Upper lobe of right lung (tissue), 1 donor: ENCODE data around the gene RREB1. TPM values are rescaled to one million over a fixed set of nuclear protein-coding genes. Genes with fewer than 3 reads are reported as not detected.

ENCODE experiments used
- ATAC-seq: fragments of 200-7000 bp; cut with Tn5 transposase; one replicate; pipeline ENCODE4 v1.9.1; 2020; ENCODE audit warnings: mild to moderate bottlenecking, moderate library complexity
- DNase-seq: peaks from one replicate; pipeline ENCODE4 v3.0.0-alpha.2; 2020
- H3K27ac ChIP-seq: fragments of 200-600 bp; one replicate; pipeline ENCODE4 v1.8.0; 2022
- H3K27me3 ChIP-seq: fragments of 200-600 bp; one replicate; pipeline ENCODE4 v1.8.0; 2022; ENCODE audit warnings: mild to moderate bottlenecking
- H3K36me3 ChIP-seq: fragments of 200-600 bp; one replicate; pipeline ENCODE4 v1.8.0; 2022
- H3K4me1 ChIP-seq: fragments of 200-600 bp; one replicate; pipeline ENCODE4 v1.8.0; 2022
- H3K4me3 ChIP-seq: fragments of 200-600 bp; one replicate; pipeline ENCODE4 v1.8.0; 2022; ENCODE audit warnings: mild to moderate bottlenecking
- H3K9me3 ChIP-seq: fragments of 200-600 bp; one replicate; pipeline ENCODE4 v1.8.0; 2022
- intact Hi-C: fragments of 100-400 bp; cut with DNase I; formaldehyde crosslinking; loops from one replicate; pipeline ENCODE4 v1.11.0; 2022
- total RNA-seq: library from RNA; stranded (reverse); fragmentation: NEBNext Ultra II Directional; extraction: Animal tissue kit (Norgen Biotek cat#: 25700); gene quantifications from one replicate; pipeline ENCODE4 v1.2.1, GENCODE V29; 2021
- TF ChIP-seq, protein P1 (sequence below): fragments of 200-600 bp; IDR thresholded peaks from one replicate; pipeline ENCODE4 v1.8.0; 2022; ENCODE audit warnings: antibody characterized with exemption
- donor health status: DM: no; HTN: yes; CAD: no; lungs with severe emphysema.

Gene RREB1
- total RNA-seq, 1 donor from 2014 or later = 60.2 TPM

DNA sequence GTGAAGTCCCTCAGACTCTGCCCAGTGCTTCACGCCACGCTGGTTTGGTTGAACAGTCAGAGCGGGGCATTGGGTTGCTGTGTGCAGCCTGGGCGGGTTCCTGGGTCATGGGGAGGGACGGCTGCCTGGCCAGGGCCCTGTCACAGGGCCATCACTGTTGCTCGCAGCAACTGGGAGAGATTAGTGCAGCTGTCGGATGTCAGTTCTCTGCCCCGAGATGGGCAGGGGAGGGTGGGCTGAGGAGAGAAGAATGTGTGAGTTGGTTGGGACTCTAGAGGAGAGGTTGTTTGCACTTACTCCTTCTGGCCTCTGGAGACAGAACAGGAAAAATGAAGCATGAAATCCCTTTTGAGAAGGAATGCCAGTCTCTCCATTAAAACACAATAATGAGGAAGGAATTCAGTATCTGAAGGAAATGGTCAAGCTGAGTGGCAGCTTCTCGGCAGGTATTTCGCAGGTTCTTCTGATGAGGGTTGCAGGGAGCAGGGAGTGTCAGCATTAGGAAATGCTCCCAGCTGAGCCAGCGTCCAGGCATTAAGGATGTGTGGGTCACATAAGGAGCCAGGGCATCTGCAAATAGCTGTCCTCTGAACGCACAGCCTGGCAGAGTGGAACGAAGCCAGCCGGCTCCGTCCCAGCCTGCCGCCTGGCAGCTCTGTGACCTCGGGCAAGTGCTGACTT lies 109.3 kb downstream of the RREB1 start:
- Histone ChIP-seq H3K27ac (peak overlapping the region; percentile 51), H3K4me3 (no peak overlapping the region), H3K36me3 (peaks cover 57% of the 10 kb centered on the region), H3K27me3 (no peaks in the 10 kb centered on the region), H3K9me3 (no peaks in the 10 kb centered on the region), H3K4me1 (peaks cover 37% of the 10 kb centered on the region)
- DNase-seq = no peak
- intact Hi-C loops = no loop called here
- TF ChIP-seq, protein P1, sequence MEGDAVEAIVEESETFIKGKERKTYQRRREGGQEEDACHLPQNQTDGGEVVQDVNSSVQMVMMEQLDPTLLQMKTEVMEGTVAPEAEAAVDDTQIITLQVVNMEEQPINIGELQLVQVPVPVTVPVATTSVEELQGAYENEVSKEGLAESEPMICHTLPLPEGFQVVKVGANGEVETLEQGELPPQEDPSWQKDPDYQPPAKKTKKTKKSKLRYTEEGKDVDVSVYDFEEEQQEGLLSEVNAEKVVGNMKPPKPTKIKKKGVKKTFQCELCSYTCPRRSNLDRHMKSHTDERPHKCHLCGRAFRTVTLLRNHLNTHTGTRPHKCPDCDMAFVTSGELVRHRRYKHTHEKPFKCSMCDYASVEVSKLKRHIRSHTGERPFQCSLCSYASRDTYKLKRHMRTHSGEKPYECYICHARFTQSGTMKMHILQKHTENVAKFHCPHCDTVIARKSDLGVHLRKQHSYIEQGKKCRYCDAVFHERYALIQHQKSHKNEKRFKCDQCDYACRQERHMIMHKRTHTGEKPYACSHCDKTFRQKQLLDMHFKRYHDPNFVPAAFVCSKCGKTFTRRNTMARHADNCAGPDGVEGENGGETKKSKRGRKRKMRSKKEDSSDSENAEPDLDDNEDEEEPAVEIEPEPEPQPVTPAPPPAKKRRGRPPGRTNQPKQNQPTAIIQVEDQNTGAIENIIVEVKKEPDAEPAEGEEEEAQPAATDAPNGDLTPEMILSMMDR = peak; percentile 14
- peak; percentile 67 for ATAC-seq

DNA sequence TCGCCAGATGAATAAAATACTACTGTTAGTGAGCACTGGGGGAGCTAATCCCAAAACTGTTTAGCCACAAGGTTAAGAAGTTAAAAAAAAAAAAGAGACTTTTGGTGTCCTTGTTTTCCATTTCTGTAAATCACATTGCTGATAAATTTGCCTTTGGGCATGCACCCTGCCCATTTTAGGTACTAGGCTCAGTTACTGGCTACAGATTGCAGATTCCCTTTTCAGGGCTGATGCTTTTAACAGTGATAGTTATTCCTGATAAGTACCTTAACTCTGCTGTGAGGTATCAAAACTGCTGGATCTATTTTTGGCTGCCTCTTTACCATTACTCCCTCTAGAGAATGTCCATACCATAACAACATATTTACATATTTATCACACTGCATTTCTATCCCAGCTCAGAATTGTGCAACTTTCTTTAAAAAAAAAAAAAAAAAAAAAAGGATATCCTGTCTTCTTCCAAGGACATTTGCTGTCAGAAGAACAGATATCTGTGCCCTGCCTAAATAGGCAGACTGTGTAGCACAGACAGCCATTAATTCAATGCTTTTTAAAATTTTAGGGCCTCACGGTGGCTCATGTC lies 110.7 kb downstream of the RREB1 start:
- H3K4me1 ChIP-seq = peaks cover 37% of the 10 kb centered on the region
- TF ChIP-seq, protein P1 = no peak
- DNase-seq = no peak
- H3K4me3 ChIP-seq = no peak overlapping the region
- intact Hi-C loops = no loop called here
- H3K27ac ChIP-seq = no peak overlapping the region
- no peaks in the 10 kb centered on the region for H3K27me3 ChIP-seq
- H3K9me3 ChIP-seq = no peaks in the 10 kb centered on the region
- ATAC-seq = no peak
- peaks cover 56% of the 10 kb centered on the region for H3K36me3 ChIP-seq

DNA sequence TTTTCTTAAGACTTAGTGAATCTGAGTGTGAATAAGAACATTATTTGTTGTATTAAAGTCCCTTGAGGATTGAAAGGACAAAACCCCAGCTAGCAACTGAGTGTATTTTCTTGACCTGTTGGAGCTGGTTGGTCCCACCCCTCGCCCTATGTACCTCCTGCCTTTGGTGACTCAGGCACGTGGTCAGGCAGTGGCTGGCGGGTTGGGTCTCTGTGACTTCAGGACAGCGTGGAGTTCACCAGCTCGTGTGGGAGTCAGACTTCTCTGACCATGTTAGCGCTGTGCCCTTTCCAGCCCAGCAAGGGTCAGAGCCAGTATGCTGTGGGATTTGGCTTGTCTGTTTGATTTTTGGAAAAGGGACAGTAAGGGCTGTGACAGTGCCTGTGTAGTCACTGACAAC lies 111.5 kb downstream of the RREB1 start:
- peak; percentile 51 for ATAC-seq
- DNase-seq = no peak
- intact Hi-C loops = no loop called here
- Histone ChIP-seq H3K4me3 (no peak overlapping the region), H3K9me3 (no peaks in the 10 kb centered on the region), H3K4me1 (peaks cover 37% of the 10 kb centered on the region), H3K27ac (peak overlapping the region; percentile 42), H3K27me3 (no peaks in the 10 kb centered on the region), H3K36me3 (peaks cover 55% of the 10 kb centered on the region)
- TF ChIP-seq, protein P1 = no peak

DNA sequence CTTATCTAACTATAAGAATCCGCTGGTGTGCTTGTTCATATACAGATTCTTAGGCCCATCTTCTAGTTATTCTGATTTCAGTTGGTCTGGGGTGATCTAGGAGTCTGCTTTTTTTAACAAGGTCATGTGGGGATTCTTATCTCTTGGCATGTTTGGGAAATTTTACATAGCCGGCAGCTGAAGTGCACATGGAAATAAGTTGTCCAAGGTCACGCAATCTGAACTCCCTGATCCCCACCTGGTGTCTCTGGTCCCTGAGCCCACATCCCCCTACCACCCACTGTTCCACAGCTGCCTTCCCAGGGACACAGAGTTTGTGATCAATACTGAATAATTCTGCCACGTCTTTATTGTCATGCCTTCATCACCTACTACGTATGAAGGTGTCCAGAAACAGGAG lies 114.4 kb downstream of the RREB1 start:
- Histone ChIP-seq H3K4me3 (no peak overlapping the region), H3K27ac (no peak overlapping the region), H3K9me3 (no peaks in the 10 kb centered on the region), H3K4me1 (peaks cover 27% of the 10 kb centered on the region), H3K27me3 (no peaks in the 10 kb centered on the region), H3K36me3 (peaks cover 60% of the 10 kb centered on the region)
- intact Hi-C loops = no loop called here
- TF ChIP-seq, protein P1 = no peak
- DNase-seq (no peak), ATAC-seq (no peak)

DNA sequence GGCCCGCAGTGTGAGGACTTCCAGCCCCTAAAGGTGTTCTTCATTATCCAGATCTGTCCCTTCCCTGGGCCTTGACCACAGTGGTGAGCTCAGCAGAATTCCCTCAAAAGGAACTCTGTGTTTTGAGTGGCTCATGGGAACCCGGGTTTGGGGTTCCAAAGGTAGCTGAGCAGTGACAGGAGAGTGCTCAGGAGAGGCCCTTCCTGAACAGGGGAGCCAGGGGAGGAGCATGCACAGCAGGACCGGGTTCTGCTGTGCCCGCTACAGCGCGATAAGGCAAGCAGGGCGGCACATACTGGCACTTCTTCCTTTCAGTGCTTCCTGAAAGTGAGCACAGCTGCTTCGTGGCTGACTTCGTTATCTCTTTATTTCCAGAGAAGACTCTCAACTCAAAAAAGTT lies 117.0 kb downstream of the RREB1 start:
- TF ChIP-seq, protein P1 = no peak
- peaks cover 84% of the 10 kb centered on the region for H3K36me3 ChIP-seq
- DNase-seq = no peak
- peaks cover 13% of the 10 kb centered on the region for H3K4me1 ChIP-seq
- H3K27me3 ChIP-seq = no peaks in the 10 kb centered on the region
- H3K9me3 ChIP-seq = no peaks in the 10 kb centered on the region
- H3K4me3 ChIP-seq = no peak overlapping the region
- peak; percentile 36 for ATAC-seq
- no peak overlapping the region for H3K27ac ChIP-seq
- intact Hi-C loops = no loop called here
